K562 (cell line): Measurements from ENCODE around the gene C2orf42.

Experiments
- POLR2A ChIP-seq: fragments of 450-650 bp; conservative IDR thresholded peaks from 2 replicates; pipeline ENCODE4 v1.6.1; 2016
- TAF1 ChIP-seq: IDR thresholded peaks from 2 replicates; pipeline ENCODE4 v1.6.1; 2011; ENCODE audit warnings: mild to moderate bottlenecking, low read length, moderate library complexity; ENCODE audit not compliant: insufficient read depth, control insufficient read depth, severe bottlenecking; ENCODE audit errors: extremely low read depth
- TBP ChIP-seq: optimal IDR thresholded peaks from 2 replicates; pipeline ENCODE3; 2011; ENCODE audit warnings: low read depth, low read length, improper control_type of control experiment

GRCh38 chr2:70126413-70126812 lies 64.4 kb downstream of the C2orf42 start:
- TF ChIP-seq POLR2A (no peak), TBP (no peak), TAF1 (no peak)
